Measurements from ENCODE around the gene FAM151A. TPM values are rescaled to one million over a fixed set of nuclear protein-coding genes. Genes with fewer than 3 reads are reported as not detected.

FAM151A gene
- total RNA-seq, 1 donor from 2014 or later = not detected

- Histone ChIP-seq H3K27ac (no peak overlapping the region), H3K4me3 (no peak overlapping the region), H3K4me1 (no peaks in the 10 kb centered on the region), H3K9me3 (no peaks in the 10 kb centered on the region), H3K36me3 (peaks cover 3% of the 10 kb centered on the region), H3K27me3 (ENCODE audit: low read depth) (no peaks in the 10 kb centered on the region)
- ATAC-seq = no peak
- intact Hi-C loops (cut with DNase I) = no loop called here
- TF ChIP-seq CTCF (IDR thresholded peaks at IDR 0.05) = no peak
- no peak for DNase-seq
These were observed 28.9 kb downstream of the FAM151A start for GRCh38 chr1:54594463-54594862.

- no peak overlapping the region for H3K27ac ChIP-seq
- DNase-seq (no peak), ATAC-seq (no peak)
- H3K27me3 ChIP-seq (ENCODE audit: low read depth) = no peaks in the 10 kb centered on the region
- H3K4me3 ChIP-seq = no peak overlapping the region
- peaks cover 3% of the 10 kb centered on the region for H3K36me3 ChIP-seq
- no peaks in the 10 kb centered on the region for H3K4me1 ChIP-seq
- intact Hi-C loops (cut with DNase I) = no loop called here
- no peak for TF ChIP-seq CTCF (IDR thresholded peaks at IDR 0.05)
- H3K9me3 ChIP-seq = no peaks in the 10 kb centered on the region
These were observed 29.7 kb downstream of the FAM151A start for GRCh38 chr1:54593571-54594160.

- Histone ChIP-seq H3K36me3 (peaks cover 3% of the 10 kb centered on the region), H3K4me1 (no peaks in the 10 kb centered on the region), H3K9me3 (no peaks in the 10 kb centered on the region), H3K27ac (no peak overlapping the region), H3K4me3 (no peak overlapping the region), H3K27me3 (ENCODE audit: low read depth) (no peaks in the 10 kb centered on the region)
- DNase-seq = no peak
- no peak for TF ChIP-seq CTCF (IDR thresholded peaks at IDR 0.05)
- ATAC-seq = no peak
- intact Hi-C loops (cut with DNase I) = no loop called here
These were observed 32.1 kb downstream of the FAM151A start for GRCh38 chr1:54591127-54591756.

GRCh38 chr1:54588377-54588776 is 34.9 kb downstream of the FAM151A start:
- intact Hi-C loops (cut with DNase I) = no loop called here
- Histone ChIP-seq H3K9me3 (no peaks in the 10 kb centered on the region), H3K27ac (no peak overlapping the region), H3K4me1 (no peaks in the 10 kb centered on the region), H3K4me3 (no peak overlapping the region), H3K27me3 (ENCODE audit: low read depth) (no peaks in the 10 kb centered on the region), H3K36me3 (no peaks in the 10 kb centered on the region)
- TF ChIP-seq CTCF (IDR thresholded peaks at IDR 0.05) = no peak
- ATAC-seq (no peak), DNase-seq (no peak)

GRCh38 chr1:54585181-54586066 is 37.9 kb downstream of the FAM151A start:
- intact Hi-C loops (cut with DNase I) = no loop called here
- Histone ChIP-seq H3K27ac (no peak overlapping the region), H3K27me3 (ENCODE audit: low read depth) (no peaks in the 10 kb centered on the region), H3K36me3 (no peaks in the 10 kb centered on the region), H3K9me3 (no peaks in the 10 kb centered on the region), H3K4me1 (peaks cover 5% of the 10 kb centered on the region), H3K4me3 (no peak overlapping the region)
- ATAC-seq (no peak), DNase-seq (no peak)
- TF ChIP-seq CTCF (IDR thresholded peaks at IDR 0.05) = no peak

All from lower lobe of right lung (tissue), 2 donors.